Dedifferentiated amniotic fluid mesenchymal stem cell (primary cell): Measurements from ENCODE around the gene IL15RA.
A peak's percentile ranks its signal among the peaks of the same experiment; 100 is the strongest.
"Not testable (repeated sequence)": the region's sequence is repeated elsewhere in the genome, so short reads cannot be mapped to it uniquely, and the experiment has no call there.

Experiments used
- DNase-seq: peaks from one replicate; pipeline ENCODE4 v3.0.0-alpha.2; 2016; ENCODE audit errors: extremely low spot score

IL15RA gene

GRCh38 chr10:5970066-5970465, 7.3 kb downstream of the IL15RA start:
- DNase-seq = no peak

DNA sequence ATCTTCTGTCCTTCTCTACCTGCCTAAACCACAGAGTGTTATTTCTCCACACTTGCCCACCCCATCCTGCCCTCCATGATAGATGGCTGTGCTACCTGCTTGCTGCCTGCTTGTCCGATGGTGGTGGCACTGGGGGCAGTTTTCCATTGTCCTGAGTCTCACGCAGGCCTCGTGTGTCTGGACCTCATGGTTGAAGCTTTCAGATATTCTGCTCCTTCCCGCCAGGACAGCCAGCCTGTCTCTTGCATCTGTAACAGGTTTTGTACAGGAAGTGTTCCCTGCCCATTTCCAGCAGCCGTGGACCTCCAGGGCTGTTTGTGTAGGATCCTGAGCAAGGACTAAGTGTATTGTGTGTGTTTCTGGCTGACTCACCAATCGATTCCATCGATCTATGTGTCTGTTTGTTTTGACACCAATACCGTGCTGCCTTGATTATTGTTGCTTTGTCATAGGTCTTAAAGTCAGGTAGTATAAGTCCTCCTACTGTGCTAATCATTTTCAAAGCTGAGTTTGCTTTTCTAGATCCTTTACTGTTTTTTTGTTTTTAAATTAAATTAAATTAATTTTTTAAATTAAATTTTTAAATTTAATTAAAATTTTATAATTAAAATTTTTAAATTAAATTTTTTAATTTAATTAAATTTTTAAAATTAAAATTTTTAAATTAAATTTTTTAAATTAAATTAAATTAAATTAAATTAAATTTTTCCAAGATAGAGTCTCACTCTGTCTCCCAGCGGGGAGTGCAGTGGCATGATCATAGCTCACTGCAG, 8.5 kb downstream of the IL15RA start:
- DNase-seq = no peak

- DNase-seq = no peak
Measured at GRCh38 chr10:5968037-5968680, 9.2 kb downstream of the IL15RA start.

DNA sequence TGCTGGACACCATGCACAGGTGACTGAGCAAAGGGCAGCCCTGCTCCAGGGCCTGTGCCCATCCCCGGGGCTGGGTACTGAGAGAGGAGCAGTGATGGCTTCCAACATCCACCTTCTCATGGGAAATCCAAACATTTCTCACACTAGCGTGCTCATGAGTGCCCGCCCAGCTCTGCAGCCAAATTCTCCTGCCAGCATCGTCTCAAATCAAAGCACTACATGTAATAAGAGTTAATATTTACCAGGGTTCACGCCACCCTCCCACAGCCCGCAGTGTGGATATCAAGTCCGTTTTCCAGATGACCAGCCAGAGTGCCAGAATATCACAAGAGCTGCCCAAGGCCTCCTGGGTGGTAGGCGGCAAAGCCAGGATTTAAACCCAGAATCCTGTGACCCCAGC, 12.1 kb downstream of the IL15RA start:
- no peak for DNase-seq

GRCh38 chr10:5964736-5965135, 12.6 kb downstream of the IL15RA start:
- DNase-seq = no peak

- DNase-seq = no peak
Measured at GRCh38 chr10:5963591-5963990, 13.8 kb downstream of the IL15RA start.

DNA sequence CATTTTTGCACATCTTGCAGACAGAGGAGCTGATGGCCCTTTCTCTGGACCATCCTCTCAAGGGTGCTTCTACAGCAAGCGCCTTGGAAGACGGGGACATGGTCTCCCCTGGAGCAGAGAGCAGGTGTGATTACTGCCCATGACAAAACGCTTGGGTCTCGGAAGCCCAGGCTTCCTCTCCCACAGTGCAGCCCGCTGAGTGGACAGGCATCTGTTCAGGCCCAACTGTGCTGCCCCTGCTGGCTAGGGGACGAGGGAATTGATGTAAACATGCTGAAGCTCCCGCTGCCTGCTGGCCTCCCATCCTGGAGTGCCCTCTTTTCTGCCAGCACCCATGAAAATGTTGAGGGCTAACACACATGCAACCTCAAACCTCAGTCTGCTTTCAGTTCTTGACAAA, 14.3 kb downstream of the IL15RA start:
- no peak for DNase-seq

DNA sequence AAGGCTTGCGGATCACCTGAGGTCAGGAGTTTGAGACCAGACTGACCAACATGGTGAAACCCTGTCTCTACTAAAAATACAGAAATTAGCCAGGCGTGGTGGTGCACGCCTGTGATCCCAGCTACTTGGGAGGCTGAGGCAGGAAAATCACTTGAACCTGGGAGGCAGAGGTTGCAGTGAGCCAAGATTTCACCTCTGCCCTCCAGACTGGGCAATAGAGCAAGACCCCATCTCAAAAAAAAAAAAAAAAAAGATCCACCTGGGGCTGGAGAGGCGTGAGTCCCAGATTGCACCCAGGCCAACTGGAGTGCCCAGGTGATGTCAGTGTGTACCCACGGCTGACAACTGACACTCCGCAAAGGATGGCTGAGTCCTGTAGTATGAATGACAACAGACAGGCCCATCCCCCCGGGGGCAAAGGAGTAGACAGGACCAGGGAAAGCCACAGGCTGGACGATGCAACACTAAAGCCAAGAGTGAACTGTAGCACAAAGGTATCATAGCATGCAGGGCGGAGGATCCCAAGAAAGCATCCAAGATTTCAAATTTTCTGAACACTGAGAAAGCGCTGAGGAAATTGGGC, 14.9 kb downstream of the IL15RA start:
- not testable (repeated sequence) for DNase-seq

- no peak for DNase-seq
Measured at GRCh38 chr10:5961405-5962100, 15.8 kb downstream of the IL15RA start.

GRCh38 chr10:5960973-5961275, 16.4 kb downstream of the IL15RA start:
- DNase-seq = not testable (repeated sequence)

DNA sequence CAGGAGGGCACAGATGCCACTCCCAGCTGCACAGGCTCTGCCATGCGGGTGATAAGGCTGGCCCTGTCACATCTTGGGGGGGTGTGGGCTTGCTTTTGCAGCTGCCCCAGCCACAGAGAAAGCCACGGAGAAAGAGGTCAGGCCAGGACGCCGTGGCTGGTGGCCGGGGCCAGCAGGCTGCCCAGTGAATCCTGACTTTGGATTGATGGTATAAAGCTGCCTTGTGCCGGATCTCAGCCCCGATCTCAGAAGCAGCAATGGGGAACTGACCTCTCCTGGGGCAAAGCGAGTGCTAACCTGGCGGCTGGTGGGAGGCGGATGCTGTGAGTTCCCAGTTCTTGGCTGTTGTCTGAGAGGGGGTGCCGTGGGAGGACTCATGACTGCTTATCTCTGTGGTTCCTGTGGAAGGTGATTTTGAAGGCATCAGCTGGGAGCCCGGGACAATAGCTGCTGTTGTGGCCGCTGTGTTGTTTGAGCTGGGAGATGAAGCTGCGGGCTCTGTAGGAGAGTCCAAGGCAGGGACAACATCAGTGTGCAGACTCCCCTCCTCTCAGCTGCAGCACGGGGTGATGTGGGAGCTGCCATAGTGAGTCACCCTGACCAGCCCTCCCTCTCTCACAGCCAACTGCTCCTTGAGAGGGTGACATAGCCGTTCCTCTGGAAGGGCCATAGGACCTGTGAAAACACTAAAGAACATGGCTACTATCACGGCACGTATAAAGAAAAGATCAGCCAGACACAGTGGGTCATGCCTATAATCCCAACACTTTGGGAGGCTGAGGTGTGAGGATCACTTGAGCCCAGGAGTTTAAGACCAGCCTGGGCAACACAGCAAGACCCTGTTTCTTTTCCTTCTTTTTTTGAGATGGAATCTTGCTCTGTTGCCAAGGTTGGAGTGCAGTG, 17.0 kb downstream of the IL15RA start:
- no peak for DNase-seq

GRCh38 chr10:5959581-5960069, 17.7 kb downstream of the IL15RA start:
- no peak for DNase-seq

GRCh38 chr10:5959142-5959541, 18.2 kb downstream of the IL15RA start:
- DNase-seq = no peak

DNA sequence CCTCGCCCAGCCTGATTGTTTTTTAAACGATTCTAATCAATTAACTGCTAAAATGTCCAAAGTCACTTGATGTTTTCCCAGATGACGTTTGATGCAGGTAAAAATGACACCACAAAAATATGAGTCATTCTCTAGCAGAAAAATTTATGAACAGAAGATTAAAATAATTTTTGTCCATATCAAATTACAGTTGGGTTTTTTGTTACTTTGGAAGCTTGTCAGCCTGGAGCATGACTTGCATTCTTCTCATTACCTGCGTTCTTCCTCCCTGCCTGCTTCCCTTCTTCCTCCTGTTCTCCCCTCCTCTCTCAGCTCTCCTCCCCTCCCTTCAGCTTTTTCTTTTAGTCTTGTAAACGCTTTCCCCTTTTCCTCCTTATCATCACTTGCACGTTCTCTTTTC, 18.7 kb downstream of the IL15RA start:
- DNase-seq = no peak

DNA sequence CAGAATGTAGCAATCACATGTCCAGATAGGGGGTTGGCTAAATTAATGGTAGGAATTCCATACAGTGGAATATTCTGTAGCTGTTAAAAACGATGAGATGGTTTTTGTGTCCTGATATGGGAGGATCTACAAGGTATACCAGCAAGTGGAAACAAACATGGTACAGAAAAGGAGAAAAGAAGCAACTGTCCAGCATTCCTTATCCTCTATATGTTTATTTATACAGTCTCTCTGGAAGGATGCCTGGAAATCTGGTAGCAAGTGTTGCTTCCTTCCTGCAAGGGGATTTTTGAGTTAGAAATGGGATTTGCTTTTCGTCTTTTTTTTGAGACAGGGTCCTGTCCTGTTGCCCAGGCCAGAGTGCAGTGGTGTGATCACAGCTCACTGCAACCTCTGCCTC, 19.3 kb downstream of the IL15RA start:
- DNase-seq = peak; percentile 46

- no peak for DNase-seq
Measured at GRCh38 chr10:5956146-5956936, 21.0 kb downstream of the IL15RA start.

GRCh38 chr10:5953676-5954075, 23.7 kb downstream of the IL15RA start:
- no peak for DNase-seq

GRCh38 chr10:5952731-5953385, 24.5 kb downstream of the IL15RA start:
- DNase-seq = no peak

GRCh38 chr10:5951721-5952407, 25.5 kb downstream of the IL15RA start:
- DNase-seq = no peak
